IMR-90 (cell line): Measurements from ENCODE around the gene PLXNB3.

Experiments
- BHLHE40 ChIP-seq: fragments of 150-350 bp; IDR thresholded peaks from 2 replicates; pipeline ENCODE4 v1.6.1; 2016; ENCODE audit warnings: mild to moderate bottlenecking, low read depth, low read length
- CTCF ChIP-seq: conservative IDR thresholded peaks from 2 replicates; pipeline ENCODE4 v1.5.1; 2012; ENCODE audit warnings: mild to moderate bottlenecking, low read depth, low read length, improper control_type of control experiment
- MAFK ChIP-seq: IDR thresholded peaks from 2 replicates; pipeline ENCODE4 v1.6.1; 2012; ENCODE audit warnings: low read depth, low read length, improper control_type of control experiment
- POLR2A ChIP-seq: IDR thresholded peaks from 2 replicates; pipeline ENCODE4 v1.6.1; 2012; ENCODE audit warnings: mild to moderate bottlenecking, low read depth, low read length
- RAD21 ChIP-seq: IDR thresholded peaks from 2 replicates; pipeline ENCODE4 v1.6.1; 2012; ENCODE audit warnings: low read length, improper control_type of control experiment
- SMC3 ChIP-seq: fragments of 150-350 bp; IDR thresholded peaks from 2 replicates; pipeline ENCODE4 v1.6.1; 2016; ENCODE audit warnings: low read depth, mild to moderate bottlenecking, antibody characterized with exemption, low read length, moderate library complexity
- TF ChIP-seq, protein P1 (sequence below): fragments of 150-350 bp; IDR thresholded peaks from 2 replicates; pipeline ENCODE4 v1.6.1; 2017; ENCODE audit warnings: mild to moderate bottlenecking, antibody characterized with exemption, low read length, low read depth

DNA sequence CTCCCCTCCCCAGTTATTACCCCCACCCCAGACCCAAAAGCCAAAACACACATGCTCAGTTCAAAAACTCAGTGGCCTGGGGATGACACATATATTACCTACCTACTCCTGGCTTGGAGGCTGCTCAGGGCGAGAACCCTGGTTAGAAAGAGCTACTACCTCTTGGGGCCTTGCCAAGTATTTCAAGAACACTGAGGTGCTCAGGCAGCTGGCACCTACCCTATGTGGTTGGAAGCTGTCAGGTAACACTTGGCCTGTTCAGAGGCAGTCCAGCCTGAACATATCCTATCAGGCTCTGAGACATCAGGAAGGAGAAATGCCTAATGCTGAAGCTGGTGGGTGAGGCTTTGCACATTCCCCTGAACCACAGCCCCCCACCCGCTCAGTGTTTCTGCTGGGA, 44.8 kb upstream of the PLXNB3 start:
- TF ChIP-seq CTCF (no peak), POLR2A (no peak), SMC3 (no peak), RAD21 (no peak), BHLHE40 (no peak), MAFK (no peak)
- TF ChIP-seq, protein P1, sequence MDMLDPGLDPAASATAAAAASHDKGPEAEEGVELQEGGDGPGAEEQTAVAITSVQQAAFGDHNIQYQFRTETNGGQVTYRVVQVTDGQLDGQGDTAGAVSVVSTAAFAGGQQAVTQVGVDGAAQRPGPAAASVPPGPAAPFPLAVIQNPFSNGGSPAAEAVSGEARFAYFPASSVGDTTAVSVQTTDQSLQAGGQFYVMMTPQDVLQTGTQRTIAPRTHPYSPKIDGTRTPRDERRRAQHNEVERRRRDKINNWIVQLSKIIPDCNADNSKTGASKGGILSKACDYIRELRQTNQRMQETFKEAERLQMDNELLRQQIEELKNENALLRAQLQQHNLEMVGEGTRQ, result no peak
